SK-N-SH (cell line): ENCODE results near the gene SMYD1. TPM values are rescaled to one million over a fixed set of nuclear protein-coding genes. Genes with fewer than 3 reads are reported as not detected.

ENCODE experiments used
- CTCF ChIA-PET: fragments of 300-600, 350-600 bp; formaldehyde crosslinking; extraction: SDS; loops from one replicate; lab custom pipeline; 2021; lab: Yijun Ruan, JAX
- POLR2A ChIA-PET: fragments of 350-600 bp; sonication (Branson Sonifier 250); formaldehyde crosslinking; extraction: SDS; loops from one replicate; lab custom pipeline; 2020; ENCODE audit warnings: antibody characterized with exemption, inconsistent platforms; lab: Yijun Ruan, JAX
- DNase-seq: peaks from one replicate; pipeline ENCODE4 v3.0.0; 2012
- H2AFZ ChIP-seq: fragments of 200-600 bp; sonication (generic); 2 replicates; pipeline ENCODE4 v1.8.1; 2016; ENCODE audit warnings: antibody characterized with exemption, mild to moderate bottlenecking, low read depth
- H3F3A ChIP-seq: fragments of 200-600 bp; sonication (generic); replicated peaks from 2 replicates; pipeline ENCODE3; 2016; ENCODE audit warnings: antibody characterized with exemption, mild to moderate bottlenecking; ENCODE audit not compliant: insufficient read depth
- H3K27ac ChIP-seq, 2 experiments: fragments of 200-500 bp in 1 of 2; fragments of 200-600 bp in 1 of 2; sonication (Bioruptor generic) in 1 of 2; sonication (generic), shearing (Covaris generic) in 1 of 2; 2 replicates each; pipeline versions ENCODE4 v1.5.1 to v1.6.1; 2014 to 2016; ENCODE audit warnings: low read depth in 2 of 2, inconsistent platforms in 1 of 2, low read length in 1 of 2, mild to moderate bottlenecking in 1 of 2, mixed read lengths in 1 of 2
- H3K27me3 ChIP-seq: fragments of 200-600 bp; sonication (generic), shearing (Covaris generic); 2 replicates; pipeline ENCODE4 v1.6.1; 2016; ENCODE audit warnings: mixed run types; ENCODE audit not compliant: insufficient read depth
- H3K36me3 ChIP-seq, 2 experiments: fragments of 200-500 bp in 1 of 2; fragments of 200-600 bp in 1 of 2; sonication (Bioruptor generic) in 1 of 2; sonication (generic) in 1 of 2; replicated peaks in 1 of 2; 2 replicates each; pipeline versions ENCODE3 to v1.5.1; 2014 to 2016; ENCODE audit warnings: low read length in 1 of 2, mild to moderate bottlenecking in 1 of 2; ENCODE audit not compliant: insufficient read depth in 2 of 2, control insufficient read depth in 1 of 2
- H3K4me1 ChIP-seq, 2 experiments: fragments of 200-500 bp in 1 of 2; fragments of 200-600 bp in 1 of 2; sonication (Bioruptor generic) in 1 of 2; sonication (generic), shearing (Covaris generic) in 1 of 2; 2 replicates each; pipeline versions ENCODE4 v1.5.1 to v1.6.1; 2014 to 2016; ENCODE audit warnings: low read depth in 1 of 2, low read length in 1 of 2, mixed run types in 1 of 2; ENCODE audit not compliant: insufficient read depth in 2 of 2, control insufficient read depth in 1 of 2
- H3K4me2 ChIP-seq: fragments of 200-600 bp; sonication (generic), shearing (Covaris generic); 2 replicates; pipeline ENCODE4 v1.6.1; 2017; ENCODE audit warnings: mixed run types
- H3K4me3 ChIP-seq, 2 experiments: fragments of 200-500 bp in 1 of 2; fragments of 200-600 bp in 1 of 2; sonication (Bioruptor generic) in 1 of 2; sonication (generic), shearing (Covaris generic) in 1 of 2; 2 replicates each; pipeline versions ENCODE4 v1.5.1 to v1.8.1; 2014 to 2016; ENCODE audit warnings: low read depth in 2 of 2, inconsistent platforms in 1 of 2, low read length in 1 of 2, mild to moderate bottlenecking in 1 of 2, mixed read lengths in 1 of 2, moderate library complexity in 1 of 2
- H3K79me2 ChIP-seq: fragments of 200-600 bp; sonication (generic); 2 replicates; pipeline ENCODE4 v1.8.1; 2017; ENCODE audit warnings: mild to moderate bottlenecking; ENCODE audit not compliant: insufficient read depth
- H3K9ac ChIP-seq: fragments of 200-600 bp; sonication (generic); 2 replicates; pipeline ENCODE4 v1.6.1; 2017; ENCODE audit warnings: mixed run types
- H3K9me2 ChIP-seq: fragments of 200-600 bp; sonication (generic); 2 replicates; pipeline ENCODE4 v1.6.1; 2017; ENCODE audit warnings: mixed run types
- H3K9me3 ChIP-seq: fragments of 200-600 bp; sonication (generic); 2 replicates; pipeline ENCODE4 v1.6.1; 2017; ENCODE audit warnings: mixed run types, mild to moderate bottlenecking, moderate library complexity
- H4K20me1 ChIP-seq: fragments of 200-600 bp; sonication (generic); 2 replicates; pipeline ENCODE4 v1.6.1; 2017; ENCODE audit warnings: mild to moderate bottlenecking, mixed run types; ENCODE audit not compliant: insufficient read depth
- CHD2 ChIP-seq: fragments of 150-350 bp; IDR thresholded peaks from 2 replicates; pipeline ENCODE4 v1.6.1; 2018; ENCODE audit warnings: low read length; ENCODE audit not compliant: partially characterized antibody
- ELF1 ChIP-seq: IDR thresholded peaks from 2 replicates; pipeline ENCODE4 v1.4.0; 2012
- EP300 ChIP-seq, 2 experiments: IDR thresholded peaks; 2 replicates each; pipeline versions ENCODE4 v1.4.0 to v1.6.1; 2012; ENCODE audit warnings: borderline replicate concordance in 1 of 2, low read depth in 1 of 2, low read length in 1 of 2
- EZH2phosphoT487 ChIP-seq: fragments of 200-600 bp; sonication (generic); IDR thresholded peaks from 2 replicates; pipeline ENCODE4 v1.6.1; 2017; ENCODE audit warnings: low read depth, mixed run types, mild to moderate bottlenecking, antibody characterized with exemption, moderate library complexity, borderline replicate concordance
- FOSL2 ChIP-seq: IDR thresholded peaks from 2 replicates; pipeline ENCODE4 v1.4.0; 2012; ENCODE audit warnings: low read depth, mild to moderate bottlenecking, moderate library complexity, borderline replicate concordance
- FOXJ3 ChIP-seq: sonication (generic); formaldehyde crosslinking; IDR thresholded peaks from 2 replicates; pipeline ENCODE4 v1.5.1; 2020; ENCODE audit warnings: mild to moderate bottlenecking, missing genetic modification reagents
- GATA2 ChIP-seq: sonication (generic); formaldehyde crosslinking; IDR thresholded peaks from 2 replicates; pipeline ENCODE4 v1.5.0; 2020; ENCODE audit warnings: mild to moderate bottlenecking, missing genetic modification reagents
- JUND ChIP-seq: IDR thresholded peaks from 2 replicates; pipeline ENCODE4 v1.4.0; 2012
- NFIC ChIP-seq: IDR thresholded peaks from 2 replicates; pipeline ENCODE4 v1.4.0; 2012; ENCODE audit warnings: borderline replicate concordance
- NRF1 ChIP-seq: IDR thresholded peaks from 2 replicates; pipeline ENCODE4 v1.6.1; 2012; ENCODE audit warnings: low read depth, mild to moderate bottlenecking, low read length
- POLR2AphosphoS5 ChIP-seq: IDR thresholded peaks from 2 replicates; pipeline ENCODE4 v1.6.1; 2012; ENCODE audit warnings: low read depth, low read length
- RAD21 ChIP-seq: IDR thresholded peaks from 2 replicates; pipeline ENCODE4 v1.6.1; 2012; ENCODE audit warnings: mild to moderate bottlenecking, low read length
- RCOR1 ChIP-seq: fragments of 150-350 bp; IDR thresholded peaks from 2 replicates; pipeline ENCODE4 v1.6.1; 2017; ENCODE audit warnings: antibody characterized with exemption, low read length
- RXRA ChIP-seq: IDR thresholded peaks from 2 replicates; pipeline ENCODE4 v1.4.0; 2012; ENCODE audit warnings: low read depth, mild to moderate bottlenecking, borderline replicate concordance
- SIN3A ChIP-seq: IDR thresholded peaks from 2 replicates; pipeline ENCODE4 v1.6.1; 2012; ENCODE audit warnings: low read depth, mild to moderate bottlenecking, low read length, moderate library complexity, borderline replicate concordance
- SMC3 ChIP-seq: IDR thresholded peaks from 2 replicates; pipeline ENCODE4 v1.6.1; 2012; ENCODE audit warnings: low read depth, low read length, improper control_type of control experiment
- TAF1 ChIP-seq: IDR thresholded peaks from 2 replicates; pipeline ENCODE4 v1.6.1; 2012; ENCODE audit warnings: low read depth, mild to moderate bottlenecking, low read length, moderate library complexity, borderline replicate concordance
- TCF12 ChIP-seq: IDR thresholded peaks from 2 replicates; pipeline ENCODE4 v1.4.0; 2012
- TEAD4 ChIP-seq: IDR thresholded peaks from 2 replicates; pipeline ENCODE4 v1.4.0; 2012; ENCODE audit warnings: mild to moderate bottlenecking, borderline replicate concordance; ENCODE audit not compliant: insufficient read depth
- YY1 ChIP-seq: IDR thresholded peaks from 2 replicates; pipeline ENCODE4 v1.4.0; 2012; ENCODE audit warnings: low read depth, mild to moderate bottlenecking
- WGBS: methylation state at CpG from one replicate; pipeline ENCODE4 v1.1.6; 2017; ENCODE audit warnings: low lambda C conversion rate; 5-methylcytosine and 5-hydroxymethylcytosine counted together
- polyA plus RNA-seq, 3 experiments: library from polyadenylated mRNA; depleted of rRNA; stranded (reverse); fragments of >200 nt; gene quantifications; 2 replicates each; pipeline ENCODE4 v1.2.3, GENCODE V29; 2012
- TF ChIP-seq, protein P1 (sequence below): fragments of 150-350 bp; IDR thresholded peaks from 2 replicates; pipeline ENCODE4 v1.6.1; 2016; ENCODE audit warnings: mild to moderate bottlenecking, low read depth, low read length
- TF ChIP-seq, protein P2 (sequence below): IDR thresholded peaks from 2 replicates; pipeline ENCODE4 v1.4.0; 2012; ENCODE audit warnings: low read depth, borderline replicate concordance
- TF ChIP-seq, protein P3 (sequence below): fragments of 150-350 bp; IDR thresholded peaks from 2 replicates; pipeline ENCODE4 v1.6.1; 2017; ENCODE audit warnings: antibody characterized with exemption, low read length, low read depth, borderline replicate concordance

Gene SMYD1
- polyA plus RNA-seq, 1 of the 3 experiments (the other 2 are of a cell fraction): not detected

DNA sequence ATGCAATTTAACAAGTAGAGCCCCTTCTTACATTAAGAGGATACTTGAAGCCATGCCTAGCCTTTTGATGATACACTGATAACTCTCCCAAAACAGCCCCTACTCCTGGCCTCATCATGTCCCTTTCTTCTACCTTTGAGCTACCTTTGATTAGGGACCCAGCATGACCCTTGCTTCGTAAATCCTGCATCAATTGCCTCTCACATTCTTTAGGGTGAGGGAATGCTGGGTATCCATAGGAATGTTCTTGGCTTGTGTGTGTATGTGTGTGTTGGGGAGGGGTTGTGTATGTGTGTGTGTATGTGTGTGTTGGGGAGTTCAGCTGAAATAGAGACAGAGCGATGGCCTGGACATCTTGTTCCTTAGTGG, 6.7 kb upstream of the SMYD1 start:
- no peaks in the 10 kb centered on the region for H3K79me2 ChIP-seq
- WGBS: 18% methylated on average over 2 of the region's 2 CpGs
- no peak for DNase-seq
- no peaks in the 10 kb centered on the region for H4K20me1 ChIP-seq
- CTCF ChIA-PET: interaction anchor here (0.6 to 5.4 kb wide), 51 partner anchors 8 to 431 kb away, joined by 3 to 147 read pairs (median 5); partner anchors contain the start of gene THNSL2
- no peaks in the 10 kb centered on the region for H3F3A ChIP-seq
- no peak for TF ChIP-seq EZH2phosphoT487
- TF ChIP-seq CHD2: no peak
- TF ChIP-seq SMC3: no peak
- no peak for TF ChIP-seq FOSL2
- TF ChIP-seq NRF1: no peak
- TF ChIP-seq EP300 (IDR thresholded peaks at IDR 0.05; ENCODE audit: borderline replicate concordance in 1 of 2, low read depth in 1 of 2, low read length in 1 of 2): no peak
- TF ChIP-seq TEAD4: no peak
- no peak for TF ChIP-seq POLR2AphosphoS5
- TF ChIP-seq, protein P1, sequence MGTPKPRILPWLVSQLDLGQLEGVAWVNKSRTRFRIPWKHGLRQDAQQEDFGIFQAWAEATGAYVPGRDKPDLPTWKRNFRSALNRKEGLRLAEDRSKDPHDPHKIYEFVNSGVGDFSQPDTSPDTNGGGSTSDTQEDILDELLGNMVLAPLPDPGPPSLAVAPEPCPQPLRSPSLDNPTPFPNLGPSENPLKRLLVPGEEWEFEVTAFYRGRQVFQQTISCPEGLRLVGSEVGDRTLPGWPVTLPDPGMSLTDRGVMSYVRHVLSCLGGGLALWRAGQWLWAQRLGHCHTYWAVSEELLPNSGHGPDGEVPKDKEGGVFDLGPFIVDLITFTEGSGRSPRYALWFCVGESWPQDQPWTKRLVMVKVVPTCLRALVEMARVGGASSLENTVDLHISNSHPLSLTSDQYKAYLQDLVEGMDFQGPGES: no peak
- TF ChIP-seq GATA2 (CRISPR knock-in tag): no peak
- TF ChIP-seq TAF1: no peak
- no peak for TF ChIP-seq TCF12
- no peak for TF ChIP-seq RAD21
- TF ChIP-seq, all 33 proteins: peak for 0
- H2AFZ ChIP-seq: no peak overlapping the region
- peaks cover 0 to 5% of the 10 kb centered on the region in 2 experiments; a peak in 2 of 4 replicates for H3K4me1 ChIP-seq
- no peak overlapping the region for H3K9ac ChIP-seq
- H3K27ac ChIP-seq: no peak overlapping the region
- POLR2A ChIA-PET: interaction anchor here (0.6 kb wide), 1 partner anchor 111 kb away, joined by 3 read pairs; no protein-coding TSS in a partner anchor
- H3K4me3 ChIP-seq: no peak overlapping the region
- no peaks in the 10 kb centered on the region for H3K9me2 ChIP-seq
- no peaks in the 10 kb centered on the region for H3K9me3 ChIP-seq
- no peaks in the 10 kb centered on the region for H3K27me3 ChIP-seq
- no peak overlapping the region for H3K4me2 ChIP-seq
- H3K36me3 ChIP-seq: no peaks in the 10 kb centered on the region

DNA sequence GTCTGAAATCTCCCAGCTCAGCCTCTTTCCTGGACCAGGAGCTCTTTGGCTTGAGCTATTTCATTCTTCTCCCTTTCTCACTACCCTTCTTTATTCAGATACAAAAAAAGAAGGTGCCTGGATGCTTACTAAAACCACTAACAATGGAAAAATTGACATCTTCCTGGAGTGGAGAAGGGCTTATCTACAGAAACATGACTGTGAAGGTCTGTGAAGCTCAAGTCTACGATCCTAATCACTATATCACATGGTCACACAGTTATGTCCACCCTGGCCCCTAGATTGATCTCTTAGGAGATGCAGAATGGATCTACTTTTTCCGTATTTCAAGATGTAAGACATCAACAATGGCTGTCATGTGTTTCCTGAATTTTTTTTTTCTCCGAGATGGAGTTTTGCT, 6.3 kb upstream of the SMYD1 start:
- POLR2A ChIA-PET: no interaction called here
- no peaks in the 10 kb centered on the region for H3F3A ChIP-seq
- 78% methylated on average over 3 of the region's 3 CpGs for WGBS

More for the DNA sequence above, 6.3 kb upstream of the SMYD1 start:
- Histone ChIP-seq H3K36me3 (no peaks in the 10 kb centered on the region), H2AFZ (no peak overlapping the region), H3K27me3 (no peaks in the 10 kb centered on the region), H3K27ac (no peak overlapping the region), H3K9me3 (no peaks in the 10 kb centered on the region), H3K4me2 (no peak overlapping the region), H3K9me2 (no peaks in the 10 kb centered on the region), H3K79me2 (no peaks in the 10 kb centered on the region), H4K20me1 (no peaks in the 10 kb centered on the region), H3K4me1 (peaks cover 0 to under 1% of the 10 kb centered on the region in 2 experiments; a peak in 1 of 4 replicates), H3K4me3 (no peak overlapping the region), H3K9ac (no peak overlapping the region)
- CTCF ChIA-PET: interaction anchor here (0.6 to 5.4 kb wide), 28 partner anchors 8 to 394 kb away, joined by 3 to 147 read pairs (median 9); partner anchors contain the start of gene THNSL2
- TF ChIP-seq SIN3A (no peak), ELF1 (no peak), FOSL2 (no peak), FOXJ3 (CRISPR knock-in tag) (no peak), JUND (no peak), TEAD4 (no peak), RXRA (no peak), YY1 (no peak), NRF1 (no peak), NFIC (no peak), RCOR1 (no peak), EP300 (IDR thresholded peaks at IDR 0.05; ENCODE audit: borderline replicate concordance in 1 of 2, low read depth in 1 of 2, low read length in 1 of 2) (no peak), SMC3 (no peak)
- TF ChIP-seq, protein P2, sequence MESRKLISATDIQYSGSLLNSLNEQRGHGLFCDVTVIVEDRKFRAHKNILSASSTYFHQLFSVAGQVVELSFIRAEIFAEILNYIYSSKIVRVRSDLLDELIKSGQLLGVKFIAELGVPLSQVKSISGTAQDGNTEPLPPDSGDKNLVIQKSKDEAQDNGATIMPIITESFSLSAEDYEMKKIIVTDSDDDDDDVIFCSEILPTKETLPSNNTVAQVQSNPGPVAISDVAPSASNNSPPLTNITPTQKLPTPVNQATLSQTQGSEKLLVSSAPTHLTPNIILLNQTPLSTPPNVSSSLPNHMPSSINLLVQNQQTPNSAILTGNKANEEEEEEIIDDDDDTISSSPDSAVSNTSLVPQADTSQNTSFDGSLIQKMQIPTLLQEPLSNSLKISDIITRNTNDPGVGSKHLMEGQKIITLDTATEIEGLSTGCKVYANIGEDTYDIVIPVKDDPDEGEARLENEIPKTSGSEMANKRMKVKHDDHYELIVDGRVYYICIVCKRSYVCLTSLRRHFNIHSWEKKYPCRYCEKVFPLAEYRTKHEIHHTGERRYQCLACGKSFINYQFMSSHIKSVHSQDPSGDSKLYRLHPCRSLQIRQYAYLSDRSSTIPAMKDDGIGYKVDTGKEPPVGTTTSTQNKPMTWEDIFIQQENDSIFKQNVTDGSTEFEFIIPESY: no peak
- TF ChIP-seq, protein P3, sequence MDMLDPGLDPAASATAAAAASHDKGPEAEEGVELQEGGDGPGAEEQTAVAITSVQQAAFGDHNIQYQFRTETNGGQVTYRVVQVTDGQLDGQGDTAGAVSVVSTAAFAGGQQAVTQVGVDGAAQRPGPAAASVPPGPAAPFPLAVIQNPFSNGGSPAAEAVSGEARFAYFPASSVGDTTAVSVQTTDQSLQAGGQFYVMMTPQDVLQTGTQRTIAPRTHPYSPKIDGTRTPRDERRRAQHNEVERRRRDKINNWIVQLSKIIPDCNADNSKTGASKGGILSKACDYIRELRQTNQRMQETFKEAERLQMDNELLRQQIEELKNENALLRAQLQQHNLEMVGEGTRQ: no peak
- DNase-seq: no peak
